Erythroblast (primary cell): ENCODE results near the gene UBE2D1.

Source experiments
- GATA1 ChIP-seq: IDR thresholded peaks from 2 replicates; pipeline ENCODE4 v1.6.1; 2011; ENCODE audit warnings: low read depth, mild to moderate bottlenecking, control low read depth, low read length, moderate library complexity
- POLR2A ChIP-seq: IDR thresholded peaks from 2 replicates; pipeline ENCODE4 v1.6.1; 2011; ENCODE audit warnings: mild to moderate bottlenecking, low read length

DNA sequence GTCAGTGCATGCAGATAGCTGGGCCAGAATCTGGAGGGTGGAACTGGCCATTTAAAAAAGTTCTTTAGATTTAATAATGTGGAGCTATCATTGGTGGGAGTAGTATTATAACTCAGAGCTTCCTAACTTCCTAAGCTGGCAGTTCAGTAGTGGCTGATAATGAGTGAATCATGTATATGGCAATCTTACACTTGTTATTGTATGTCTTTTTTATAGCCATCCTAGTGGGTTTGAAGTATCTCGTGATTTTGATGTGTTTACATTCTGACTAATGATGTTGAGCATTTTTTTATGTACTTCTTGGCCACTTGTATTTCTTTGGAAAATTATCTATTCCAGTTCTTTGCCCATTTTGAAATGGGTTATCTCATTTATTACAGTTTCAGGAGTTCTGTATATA lies 65.8 kb downstream of the UBE2D1 start:
- no peak for TF ChIP-seq POLR2A
- TF ChIP-seq GATA1 = no peak
